ENCODE data around the gene PAX7. TPM values are rescaled to one million over a fixed set of nuclear protein-coding genes. Genes with fewer than 3 reads are reported as not detected.

Gene PAX7
- total RNA-seq, 6 experiments from 2014 or later: not detected

DNA sequence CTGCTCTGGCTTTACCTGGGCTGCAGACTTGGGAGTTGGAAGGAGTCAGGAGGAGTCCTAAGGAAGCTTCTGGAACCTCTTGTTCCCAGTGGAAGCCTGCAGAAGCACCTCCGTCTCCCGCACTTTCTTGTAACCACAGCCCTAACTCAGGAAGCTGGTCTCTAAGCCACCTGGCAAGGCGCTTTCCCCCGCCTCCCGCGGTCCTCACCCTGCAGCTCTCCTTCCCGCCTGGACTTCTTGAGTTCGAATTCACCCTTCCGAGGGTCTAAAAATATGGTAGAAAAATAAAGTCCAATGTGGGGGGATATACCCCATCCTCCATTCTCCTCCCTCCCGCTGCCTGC, 15.1 kb downstream of the PAX7 start:
- intact Hi-C loops (cut with DNase I): no loop called here
- WGBS (ENCODE audit: insufficient coverage, low coverage, low lambda C conversion rate, missing lambda C conversion rate): 5% methylated on average over 10 of the region's 10 CpGs
- ATAC-seq (no peak), DNase-seq (no peak)
- no peak for TF ChIP-seq POLR2A (IDR thresholded peaks at IDR 0.05)
- TF ChIP-seq, protein P1, sequence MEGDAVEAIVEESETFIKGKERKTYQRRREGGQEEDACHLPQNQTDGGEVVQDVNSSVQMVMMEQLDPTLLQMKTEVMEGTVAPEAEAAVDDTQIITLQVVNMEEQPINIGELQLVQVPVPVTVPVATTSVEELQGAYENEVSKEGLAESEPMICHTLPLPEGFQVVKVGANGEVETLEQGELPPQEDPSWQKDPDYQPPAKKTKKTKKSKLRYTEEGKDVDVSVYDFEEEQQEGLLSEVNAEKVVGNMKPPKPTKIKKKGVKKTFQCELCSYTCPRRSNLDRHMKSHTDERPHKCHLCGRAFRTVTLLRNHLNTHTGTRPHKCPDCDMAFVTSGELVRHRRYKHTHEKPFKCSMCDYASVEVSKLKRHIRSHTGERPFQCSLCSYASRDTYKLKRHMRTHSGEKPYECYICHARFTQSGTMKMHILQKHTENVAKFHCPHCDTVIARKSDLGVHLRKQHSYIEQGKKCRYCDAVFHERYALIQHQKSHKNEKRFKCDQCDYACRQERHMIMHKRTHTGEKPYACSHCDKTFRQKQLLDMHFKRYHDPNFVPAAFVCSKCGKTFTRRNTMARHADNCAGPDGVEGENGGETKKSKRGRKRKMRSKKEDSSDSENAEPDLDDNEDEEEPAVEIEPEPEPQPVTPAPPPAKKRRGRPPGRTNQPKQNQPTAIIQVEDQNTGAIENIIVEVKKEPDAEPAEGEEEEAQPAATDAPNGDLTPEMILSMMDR (IDR thresholded peaks at IDR 0.05): no peak
- Histone ChIP-seq H3K4me3 (no peak overlapping the region), H3K4me1 (no peaks in the 10 kb centered on the region), H3K9me3 (no peaks in the 10 kb centered on the region), H3K27me3 (peaks cover 0 to 29% of the 10 kb centered on the region in 2 donors), H3K27ac (no peak overlapping the region), H3K36me3 (no peaks in the 10 kb centered on the region)

DNA sequence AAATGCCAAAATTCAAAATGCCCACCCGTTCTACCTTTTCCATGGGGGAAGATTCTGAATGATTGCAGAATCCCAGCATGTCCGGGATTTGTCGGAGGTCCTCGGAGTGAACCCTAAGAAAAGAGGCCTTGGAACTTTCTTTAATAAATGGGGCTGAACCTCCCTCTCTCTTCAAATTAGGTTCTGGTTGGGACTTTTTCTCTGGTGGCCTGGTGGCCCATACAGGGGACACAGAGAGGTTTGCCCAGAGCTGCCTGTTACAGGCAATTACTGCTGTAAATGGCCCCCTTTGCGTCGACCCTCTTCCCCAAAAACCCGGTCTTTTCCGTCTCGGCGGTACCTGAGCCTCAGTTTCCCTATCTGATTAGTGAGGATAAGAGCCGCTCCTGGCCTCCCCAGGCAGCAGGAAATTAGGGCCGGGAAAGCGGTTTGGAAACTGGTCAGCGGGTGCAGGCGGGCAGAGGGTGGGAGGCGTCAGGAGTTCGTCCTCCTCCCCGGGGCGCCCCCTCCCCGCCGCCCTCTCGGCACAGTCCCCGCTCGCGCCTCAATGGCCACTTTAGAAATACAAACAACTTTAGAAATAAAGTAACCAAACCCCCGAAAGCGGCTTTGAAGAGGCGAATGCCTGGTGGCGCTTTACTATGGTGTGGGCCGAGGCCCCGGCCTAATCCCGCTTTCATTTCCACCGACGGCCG, 15.6 kb downstream of the PAX7 start:
- intact Hi-C loops (cut with DNase I): no loop called here
- Histone ChIP-seq H3K9me3 (no peaks in the 10 kb centered on the region), H3K4me1 (no peaks in the 10 kb centered on the region), H3K36me3 (no peaks in the 10 kb centered on the region), H3K27me3 (peaks cover 0 to 31% of the 10 kb centered on the region in 2 donors), H3K4me3 (no peak overlapping the region), H3K27ac (no peak overlapping the region)
- TF ChIP-seq, protein P1 (IDR thresholded peaks at IDR 0.05): no peak
- TF ChIP-seq POLR2A (IDR thresholded peaks at IDR 0.05): no peak
- no peak for DNase-seq
- 4% methylated on average over 21 of the region's 35 CpGs for WGBS (ENCODE audit: insufficient coverage, low coverage, low lambda C conversion rate, missing lambda C conversion rate)
- ATAC-seq: no peak

DNA sequence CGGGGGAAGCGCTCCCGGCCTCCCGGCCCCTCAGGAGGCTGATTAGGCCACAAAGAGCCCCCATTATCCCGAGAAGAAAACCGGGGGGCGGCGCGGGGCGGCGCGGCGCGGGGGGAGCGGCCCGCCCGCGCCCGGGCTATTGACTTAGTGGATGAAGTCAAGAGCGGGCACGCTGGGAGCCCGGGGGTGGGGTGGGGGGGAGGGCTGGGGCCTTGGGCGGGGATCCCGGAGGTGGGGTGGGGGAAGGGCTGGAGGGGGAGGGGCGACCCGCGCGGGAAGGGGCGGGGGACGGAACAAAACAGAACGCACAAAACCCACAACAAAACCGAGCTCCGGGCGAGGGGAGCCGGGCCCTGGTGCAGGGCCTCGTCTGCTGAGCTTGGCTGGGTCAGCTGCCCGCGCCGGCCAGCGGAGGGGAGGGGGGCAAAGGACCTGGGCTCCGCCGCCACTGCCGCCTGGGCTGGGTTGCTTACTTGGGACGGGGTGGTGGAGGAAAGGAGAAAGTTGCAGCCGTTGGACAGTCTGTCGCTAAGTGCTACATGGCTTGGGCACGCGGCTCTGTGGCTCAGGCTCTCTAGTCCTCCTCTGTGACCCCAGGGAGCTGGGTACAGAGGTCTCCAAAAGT, 16.3 kb downstream of the PAX7 start:
- 10% methylated on average over 19 of the region's 48 CpGs for WGBS (ENCODE audit: insufficient coverage, low coverage, low lambda C conversion rate, missing lambda C conversion rate)
- no peak for ATAC-seq
- Histone ChIP-seq H3K4me3 (no peak overlapping the region), H3K27me3 (peaks cover 0 to 31% of the 10 kb centered on the region in 2 donors), H3K9me3 (no peaks in the 10 kb centered on the region), H3K36me3 (no peaks in the 10 kb centered on the region), H3K27ac (no peak overlapping the region), H3K4me1 (no peaks in the 10 kb centered on the region)
- no peak for DNase-seq
- no peak for TF ChIP-seq POLR2A (IDR thresholded peaks at IDR 0.05)
- TF ChIP-seq, protein P1 (IDR thresholded peaks at IDR 0.05): no peak
- intact Hi-C loops (cut with DNase I): no loop called here

DNA sequence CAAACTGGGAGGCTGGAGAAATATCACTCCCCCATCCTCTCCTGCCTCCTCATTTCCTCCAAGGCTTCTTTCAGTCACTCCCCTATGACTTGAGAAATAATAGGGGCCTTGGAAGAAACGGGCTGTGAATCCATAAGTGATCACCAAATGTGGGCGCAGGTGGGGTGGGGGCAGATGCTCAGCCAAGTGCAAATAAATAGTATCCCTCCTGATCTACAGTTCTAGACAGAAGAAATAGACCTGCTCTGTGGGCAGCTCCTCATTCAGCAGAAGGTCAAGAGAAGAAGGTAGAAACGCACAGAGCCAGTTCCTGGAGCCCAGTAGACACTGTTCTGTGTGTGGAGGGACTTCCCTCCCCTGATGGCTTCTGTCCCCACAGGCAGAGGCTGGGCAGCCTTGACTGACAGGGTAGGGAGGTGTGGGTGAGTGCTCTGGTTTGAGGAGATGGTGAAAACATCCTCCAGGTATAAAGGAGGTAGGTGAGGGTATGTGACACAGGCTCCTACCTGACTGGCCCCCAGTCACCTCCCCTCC, 17.1 kb downstream of the PAX7 start:
- Histone ChIP-seq H3K4me1 (no peaks in the 10 kb centered on the region), H3K9me3 (no peaks in the 10 kb centered on the region), H3K27me3 (peaks cover 0 to 31% of the 10 kb centered on the region in 2 donors), H3K27ac (no peak overlapping the region), H3K36me3 (no peaks in the 10 kb centered on the region), H3K4me3 (no peak overlapping the region)
- DNase-seq (no peak), ATAC-seq (no peak)
- WGBS (ENCODE audit: insufficient coverage, low coverage, low lambda C conversion rate, missing lambda C conversion rate): 3% methylated on average over 3 of the region's 3 CpGs
- no peak for TF ChIP-seq POLR2A (IDR thresholded peaks at IDR 0.05)
- TF ChIP-seq, protein P1 (IDR thresholded peaks at IDR 0.05): no peak
- intact Hi-C loops (cut with DNase I): no loop called here
